Measurements from ENCODE around the gene PNMA5.
"Not testable (repeated sequence)": the region's sequence is repeated elsewhere in the genome, so short reads cannot be mapped to it uniquely, and the experiment has no call there.

PNMA5 gene

DNA sequence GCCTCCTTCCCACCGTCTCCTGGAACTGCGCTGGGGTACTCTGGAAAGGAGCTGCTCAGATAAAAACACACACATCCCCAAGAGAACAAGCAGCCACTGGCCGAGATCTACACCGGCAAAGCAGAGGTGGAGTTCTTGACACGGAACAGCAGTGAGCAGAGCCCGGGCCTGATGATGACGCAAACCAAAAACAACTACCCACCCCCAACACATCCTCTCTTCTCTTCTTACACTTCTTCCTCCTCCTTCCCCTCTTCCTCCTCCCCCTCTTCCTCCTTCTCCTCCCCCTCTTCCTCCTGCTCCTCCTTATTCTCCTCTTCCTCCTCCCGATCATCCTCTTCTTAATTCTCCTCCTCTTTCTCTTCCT is 4.6 kb downstream of the PNMA5 start:
- H4K20me1 ChIP-seq (ENCODE audit: insufficient read depth): no peaks in the 10 kb centered on the region
- H3K36me3 ChIP-seq (ENCODE audit: insufficient read depth): no peaks in the 10 kb centered on the region
- H3K9ac ChIP-seq: no peak overlapping the region
- H3K79me2 ChIP-seq (ENCODE audit: insufficient read depth, low read depth): no peaks in the 10 kb centered on the region
- H3K4me3 ChIP-seq (IDR thresholded peaks at IDR 0.05; ENCODE audit: insufficient read depth, low read depth, low read length): no peak overlapping the region
- TF ChIP-seq CTCF (conservative IDR thresholded peaks at IDR 0.05; ENCODE audit: low read depth, low read length): no peak
- H3K27ac ChIP-seq: no peak overlapping the region
- no peak overlapping the region for H2AFZ ChIP-seq (ENCODE audit: low read depth)
- no peaks in the 10 kb centered on the region for H3K4me1 ChIP-seq (ENCODE audit: low read depth, poor library complexity, severe bottlenecking)
- H3K27me3 ChIP-seq (ENCODE audit: insufficient read depth, low read depth): no peaks in the 10 kb centered on the region
- no peak overlapping the region for H3K4me2 ChIP-seq

DNA sequence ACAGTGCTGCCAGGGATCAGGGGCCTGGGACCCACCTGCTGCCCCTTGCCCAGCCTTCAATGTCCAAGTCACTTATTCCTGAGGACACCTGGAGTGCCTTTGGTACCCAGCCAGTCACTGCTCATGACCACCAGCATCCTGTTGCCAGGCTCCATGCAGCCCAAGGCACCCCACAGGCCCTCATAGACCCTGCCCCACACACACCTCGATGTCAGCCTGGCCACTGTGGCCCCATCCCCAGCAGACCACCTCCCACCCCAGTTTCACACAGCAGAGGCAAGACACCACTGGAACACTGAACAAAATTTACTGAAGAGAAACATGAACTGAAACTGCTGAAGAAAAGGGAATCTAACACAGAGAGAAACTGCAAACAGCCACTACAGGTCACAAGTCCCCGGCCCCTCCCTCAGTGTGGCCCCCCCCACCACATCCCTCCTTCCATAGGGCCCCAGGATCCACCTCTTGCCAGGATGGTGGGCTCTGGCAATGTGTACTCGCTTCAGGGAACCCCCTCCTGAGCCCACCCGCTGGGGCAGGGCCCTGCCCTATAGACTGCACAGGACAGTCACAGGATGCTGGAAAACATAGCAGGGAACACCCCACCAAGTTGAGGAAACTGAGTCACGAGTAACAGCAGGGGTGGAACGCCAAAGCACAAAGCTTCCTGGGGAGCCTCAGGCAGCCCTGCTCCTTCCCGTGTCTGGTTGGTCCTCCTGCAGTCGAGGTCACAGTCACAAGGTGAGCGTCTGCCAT is 5.2 kb downstream of the PNMA5 start:
- Histone ChIP-seq H3K27me3 (ENCODE audit: insufficient read depth, low read depth) (no peaks in the 10 kb centered on the region), H4K20me1 (ENCODE audit: insufficient read depth) (no peaks in the 10 kb centered on the region), H2AFZ (ENCODE audit: low read depth) (no peak overlapping the region), H3K79me2 (ENCODE audit: insufficient read depth, low read depth) (no peaks in the 10 kb centered on the region), H3K36me3 (ENCODE audit: insufficient read depth) (no peaks in the 10 kb centered on the region), H3K4me1 (ENCODE audit: low read depth, poor library complexity, severe bottlenecking) (no peaks in the 10 kb centered on the region), H3K4me3 (IDR thresholded peaks at IDR 0.05; ENCODE audit: insufficient read depth, low read depth, low read length) (no peak overlapping the region), H3K27ac (no peak overlapping the region), H3K4me2 (no peak overlapping the region), H3K9ac (no peak overlapping the region)
- TF ChIP-seq CTCF (conservative IDR thresholded peaks at IDR 0.05; ENCODE audit: low read depth, low read length): no peak

- Histone ChIP-seq H3K4me2 (no peak overlapping the region), H3K27me3 (ENCODE audit: insufficient read depth, low read depth) (no peaks in the 10 kb centered on the region), H3K27ac (no peak overlapping the region), H4K20me1 (ENCODE audit: insufficient read depth) (no peaks in the 10 kb centered on the region), H3K36me3 (ENCODE audit: insufficient read depth) (no peaks in the 10 kb centered on the region), H2AFZ (ENCODE audit: low read depth) (no peak overlapping the region), H3K4me3 (IDR thresholded peaks at IDR 0.05; ENCODE audit: insufficient read depth, low read depth, low read length) (no peak overlapping the region), H3K9ac (no peak overlapping the region), H3K79me2 (ENCODE audit: insufficient read depth, low read depth) (no peaks in the 10 kb centered on the region), H3K4me1 (ENCODE audit: low read depth, poor library complexity, severe bottlenecking) (no peaks in the 10 kb centered on the region)
- TF ChIP-seq CTCF (conservative IDR thresholded peaks at IDR 0.05; ENCODE audit: low read depth, low read length): no peak
Observed at GRCh38 chrX:152987801-152988200, 6.1 kb downstream of the PNMA5 start.

GRCh38 chrX:152987156-152987555 is 6.8 kb downstream of the PNMA5 start:
- H3K4me3 ChIP-seq (IDR thresholded peaks at IDR 0.05; ENCODE audit: insufficient read depth, low read depth, low read length); H3K4me1 ChIP-seq (ENCODE audit: low read depth, poor library complexity, severe bottlenecking); H4K20me1 ChIP-seq (ENCODE audit: insufficient read depth); H3K79me2 ChIP-seq (ENCODE audit: insufficient read depth, low read depth); H3K9ac ChIP-seq; H2AFZ ChIP-seq (ENCODE audit: low read depth); H3K27me3 ChIP-seq (ENCODE audit: insufficient read depth, low read depth); H3K27ac ChIP-seq; H3K4me2 ChIP-seq; H3K36me3 ChIP-seq (ENCODE audit: insufficient read depth): not testable (repeated sequence)

DNA sequence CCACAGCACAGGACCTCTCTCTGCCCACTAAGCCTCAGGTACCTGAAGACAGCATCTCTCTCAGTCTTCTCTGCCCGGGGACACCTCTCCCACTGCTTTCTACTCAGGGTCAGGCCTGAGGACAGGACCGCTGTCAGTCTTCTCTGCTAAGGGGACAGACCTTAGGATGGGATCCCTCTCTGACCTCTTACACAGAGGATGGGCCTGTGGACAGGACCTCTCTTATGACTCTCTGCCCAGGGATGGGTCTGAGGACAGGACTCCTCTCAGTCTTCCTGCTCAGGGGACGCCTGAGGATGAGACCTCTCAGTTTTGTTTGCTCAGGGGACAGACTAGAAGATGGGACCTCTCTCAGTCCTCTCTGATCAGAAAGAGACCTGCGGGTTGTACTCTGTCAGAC is 8.5 kb downstream of the PNMA5 start:
- not testable (repeated sequence) for H3K4me3 ChIP-seq (IDR thresholded peaks at IDR 0.05; ENCODE audit: insufficient read depth, low read depth, low read length); H3K4me2 ChIP-seq; H3K36me3 ChIP-seq (ENCODE audit: insufficient read depth); H3K27ac ChIP-seq; H4K20me1 ChIP-seq (ENCODE audit: insufficient read depth); H3K4me1 ChIP-seq (ENCODE audit: low read depth, poor library complexity, severe bottlenecking); H3K27me3 ChIP-seq (ENCODE audit: insufficient read depth, low read depth); H2AFZ ChIP-seq (ENCODE audit: low read depth); H3K9ac ChIP-seq; H3K79me2 ChIP-seq (ENCODE audit: insufficient read depth, low read depth)

All from KMS-11 (cell line).